ENCODE data around the gene RIMBP3B. TPM values are rescaled to one million over a fixed set of nuclear protein-coding genes. Genes with fewer than 3 reads are reported as not detected.
"Not testable (repeated sequence)": the region's sequence is repeated elsewhere in the genome, so short reads cannot be mapped to it uniquely, and the experiment has no call there.

The RIMBP3B gene
- total RNA-seq, 1 donor from 2014 or later: not detected

DNA sequence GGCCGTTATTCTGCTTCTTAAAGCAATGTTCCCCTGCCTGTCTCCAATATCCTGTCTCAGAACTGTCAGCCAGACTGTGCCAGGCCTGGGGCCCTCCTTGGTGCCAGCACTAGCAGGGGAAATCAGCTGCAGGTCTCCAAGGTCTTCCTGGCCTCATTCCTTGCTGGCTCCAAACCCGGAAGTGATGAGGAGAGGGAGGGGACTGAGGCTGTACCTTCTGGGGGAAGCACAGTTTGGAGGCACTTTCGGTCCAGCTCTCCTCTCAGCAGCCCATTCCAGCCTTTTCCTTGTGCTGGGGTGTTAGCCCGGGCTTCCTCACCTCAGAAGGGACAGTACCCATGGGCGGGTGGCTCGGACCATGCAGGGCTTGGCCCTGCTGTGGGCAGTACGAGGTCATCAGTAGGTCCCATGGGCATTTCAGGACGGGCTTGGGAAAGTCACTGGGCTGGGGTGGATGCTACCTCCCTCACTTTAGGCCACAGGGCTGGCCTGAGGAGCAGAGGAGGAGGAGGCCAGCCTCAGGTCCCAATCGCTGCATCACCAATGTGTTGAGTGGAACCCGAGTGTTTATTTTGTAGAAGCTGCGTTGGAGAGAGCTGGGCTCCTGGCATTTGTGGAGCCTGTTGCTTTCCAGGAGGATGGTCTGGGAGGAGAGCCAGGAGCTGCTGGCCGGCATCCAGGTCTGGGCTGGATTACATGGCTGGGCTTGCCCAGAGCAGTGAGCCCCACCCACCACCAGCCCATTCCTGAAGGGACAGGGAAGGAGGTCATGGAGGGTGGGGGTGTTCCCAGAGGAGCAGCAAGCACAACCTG lies 52.7 kb downstream of the RIMBP3B start:
- H3K36me3 Mint-ChIP-seq (ENCODE audit: low read depth); H3K4me3 Mint-ChIP-seq (ENCODE audit: low read depth); H3K27ac Mint-ChIP-seq; intact Hi-C loops (cut with micrococcal nuclease); H3K4me1 Mint-ChIP-seq (ENCODE audit: low read depth); H3K27me3 Mint-ChIP-seq (ENCODE audit: low read depth); H3K9me3 Mint-ChIP-seq; DNase-seq (ENCODE audit: low spot score): not testable (repeated sequence)

DNA sequence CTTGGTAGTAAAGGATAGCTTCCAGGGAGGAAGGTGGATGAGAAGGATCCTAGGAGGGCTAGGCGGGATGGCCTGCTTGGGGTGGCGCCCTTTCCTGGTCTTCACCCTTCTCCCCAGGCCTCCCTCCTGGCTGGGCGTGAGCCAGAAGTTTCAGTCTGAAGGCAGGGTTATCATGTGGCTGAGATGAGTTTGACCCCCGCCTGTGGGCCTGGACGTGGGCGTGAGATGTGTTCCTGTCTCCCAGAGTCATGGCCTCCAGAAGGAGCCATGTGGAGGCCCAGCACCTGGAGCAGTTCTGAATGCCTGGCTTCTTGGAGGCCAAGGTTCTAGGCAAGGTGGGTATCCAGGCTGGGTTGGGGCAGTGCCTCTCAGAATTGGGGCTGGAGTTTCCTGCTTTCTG lies 54.5 kb downstream of the RIMBP3B start:
- H3K36me3 Mint-ChIP-seq (ENCODE audit: low read depth); DNase-seq (ENCODE audit: low spot score); H3K27ac Mint-ChIP-seq; H3K4me3 Mint-ChIP-seq (ENCODE audit: low read depth); H3K4me1 Mint-ChIP-seq (ENCODE audit: low read depth); H3K9me3 Mint-ChIP-seq; intact Hi-C loops (cut with micrococcal nuclease); H3K27me3 Mint-ChIP-seq (ENCODE audit: low read depth): not testable (repeated sequence)

Other genes with a start within 250 kb of the RIMBP3B start
- 4.9 and 5.3 TPM in 2 replicates for gene HIC2, start 33.6 kb downstream of the RIMBP3B start, total RNA-seq
- 0.52 and 0.69 TPM in 2 replicates for gene TMEM191C, start 83.6 kb downstream of the RIMBP3B start, total RNA-seq
- gene RIMBP3C, start 167.7 kb downstream of the RIMBP3B start, total RNA-seq: 0.18 and 0.34 TPM in 2 replicates
- gene UBE2L3, start 184.0 kb downstream of the RIMBP3B start, total RNA-seq: 63.5 and 65.5 TPM in 2 replicates
- 44.3 and 49.6 TPM in 2 replicates for gene YDJC, start 246.3 kb downstream of the RIMBP3B start, total RNA-seq
- gene CCDC116, start 249.0 kb downstream of the RIMBP3B start, total RNA-seq: 0.59 and 0.78 TPM in 2 replicates